Sigmoid colon (tissue), 7 donors: Measurements from ENCODE around the gene MTA3. TPM values are rescaled to one million over a fixed set of nuclear protein-coding genes. Genes with fewer than 3 reads are reported as not detected.

Source experiments
- DNase-seq: peaks from one replicate; pipeline ENCODE4 v3.0.0-alpha.2; 2019
- H3K27ac ChIP-seq, 4 donors: fragments of 200-600 bp; sonication (generic); one replicate each; pipeline ENCODE4 v1.5.1; 2016 to 2019; ENCODE audit warnings: mild to moderate bottlenecking in 1 of 4
- H3K27me3 ChIP-seq, 3 donors: fragments of 200-600 bp; sonication (generic); one replicate each; pipeline ENCODE4 v1.5.1; 2019; ENCODE audit warnings: mild to moderate bottlenecking in 1 of 3
- H3K36me3 ChIP-seq, 4 donors: fragments of 200-600 bp; sonication (generic); one replicate each; pipeline ENCODE4 v1.5.1; 2016 to 2019
- H3K4me1 ChIP-seq, 4 donors: fragments of 200-600 bp; sonication (generic); one replicate each; pipeline ENCODE4 v1.5.1; 2017 to 2019
- H3K4me3 ChIP-seq, 4 donors: fragments of 200-600 bp; sonication (generic); one replicate each; pipeline ENCODE4 v1.5.1; 2017 to 2019; ENCODE audit warnings: mild to moderate bottlenecking in 2 of 4, moderate library complexity in 1 of 4
- H3K9me3 ChIP-seq, 4 donors: fragments of 200-600 bp in 3 of 4; sonication (generic) in 3 of 4; one replicate each; pipeline versions ENCODE4 v1.5.1 to v1.6.1; 2013 to 2019
- EP300 ChIP-seq, 4 donors: sonication (generic); formaldehyde crosslinking; IDR thresholded peaks; one replicate each; pipeline ENCODE4 v1.6.1; 2017; ENCODE audit warnings: antibody characterized with exemption in 4 of 4
- POLR2A ChIP-seq, 2 donors: fragments of 450-650 bp; IDR thresholded peaks; one replicate each; pipeline ENCODE4 v1.6.1; 2016; ENCODE audit warnings: antibody characterized with exemption in 2 of 2, mild to moderate bottlenecking in 2 of 2, moderate library complexity in 2 of 2
- POLR2AphosphoS5 ChIP-seq, 4 donors: sonication (generic); formaldehyde crosslinking; IDR thresholded peaks; one replicate each; pipeline ENCODE4 v1.6.1; 2017; ENCODE audit warnings: antibody characterized with exemption in 4 of 4
- WGBS, 2 donors: extraction: QIAGEN DNeasy Blood & Tissue Kit; methylation state at CpG; one replicate each; pipeline ENCODE4 v1.1.7; 2013; 5-methylcytosine and 5-hydroxymethylcytosine counted together
- intact Hi-C: fragments of 100-400 bp; cut with DNase I; formaldehyde crosslinking; loops from one replicate; pipeline ENCODE4 v1.15.1; 2023
- polyA plus RNA-seq, 3 donors: library from polyadenylated mRNA; stranded (reverse); fragments of 200-250 nt; gene quantifications; one replicate each; pipeline ENCODE4 v1.2.3, GENCODE V29; 2013
- total RNA-seq, 4 donors: library from RNA; depleted of rRNA; stranded (reverse); fragments of >200 nt; gene quantifications; one replicate each; pipeline ENCODE4 v1.1.0, GENCODE V29; 2016
- TF ChIP-seq, protein P1 (sequence below), 4 experiments: fragments of 450-650 bp in 3 of 4; fragments of 200-600 bp in 1 of 4; IDR thresholded peaks; one replicate each; pipeline ENCODE4 v1.5.1; 2016 to 2019; ENCODE audit warnings: antibody characterized with exemption in 4 of 4, mild to moderate bottlenecking in 3 of 4, moderate library complexity in 2 of 4
- donor health status: healthy with polysubstance abuse.
- donor health status: Bipolar disorder and iron deficiency.
- donor health status: healthy.

MTA3 gene
- total and polyA plus RNA-seq, 7 donors, result 24.5 to 53.2 (median 33.9) TPM

DNA sequence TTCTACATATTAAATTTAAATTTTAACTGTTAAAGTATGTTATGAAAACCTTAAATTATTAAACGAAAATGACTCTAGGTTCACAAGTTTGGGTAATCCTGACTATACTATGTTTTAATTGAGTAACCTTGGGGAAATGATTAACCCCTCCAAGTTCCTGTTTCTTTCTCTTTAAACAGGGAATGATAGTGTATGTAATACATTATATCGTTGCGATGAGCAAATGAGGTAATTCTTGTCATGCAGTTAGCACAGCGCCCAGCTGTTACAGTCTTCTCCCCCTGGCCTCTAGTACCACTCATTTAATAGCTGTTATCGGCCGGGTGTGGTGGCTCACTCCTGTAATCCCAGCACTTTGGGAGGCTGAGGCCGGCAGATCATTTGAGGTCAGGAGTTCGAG lies 80.4 kb downstream of the MTA3 start:
- 83 to 89% methylated on average over 8 of the region's 8 CpGs for WGBS, 2 donors

DNA sequence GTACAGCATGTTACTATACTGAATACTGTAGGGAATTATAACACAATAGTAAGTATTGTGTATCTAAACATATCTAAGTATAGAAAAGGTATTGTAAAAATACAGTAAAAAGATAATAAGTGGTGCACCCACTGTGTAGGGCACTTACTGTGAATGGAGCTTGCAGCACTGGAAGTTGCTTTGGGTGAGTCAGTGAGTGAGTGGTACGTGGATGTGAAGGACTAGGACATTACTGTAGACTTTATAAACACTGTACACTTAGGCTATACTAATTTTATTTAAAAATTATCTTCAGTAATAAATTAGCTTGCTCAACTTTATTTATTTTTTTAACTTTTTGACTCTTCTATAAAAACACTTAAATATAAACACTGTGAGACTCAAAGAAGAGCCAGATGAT lies 82.6 kb downstream of the MTA3 start:
- no peak for DNase-seq
- H3K27me3 ChIP-seq, result no peaks in the 10 kb centered on the region
- H3K27ac ChIP-seq, result no peak overlapping the region
- intact Hi-C loops, result no loop called here
- TF ChIP-seq EP300 (IDR thresholded peaks at IDR 0.05) (no peak), POLR2AphosphoS5 (IDR thresholded peaks at IDR 0.05) (no peak), POLR2A (IDR thresholded peaks at IDR 0.05) (no peak)
- TF ChIP-seq, protein P1, sequence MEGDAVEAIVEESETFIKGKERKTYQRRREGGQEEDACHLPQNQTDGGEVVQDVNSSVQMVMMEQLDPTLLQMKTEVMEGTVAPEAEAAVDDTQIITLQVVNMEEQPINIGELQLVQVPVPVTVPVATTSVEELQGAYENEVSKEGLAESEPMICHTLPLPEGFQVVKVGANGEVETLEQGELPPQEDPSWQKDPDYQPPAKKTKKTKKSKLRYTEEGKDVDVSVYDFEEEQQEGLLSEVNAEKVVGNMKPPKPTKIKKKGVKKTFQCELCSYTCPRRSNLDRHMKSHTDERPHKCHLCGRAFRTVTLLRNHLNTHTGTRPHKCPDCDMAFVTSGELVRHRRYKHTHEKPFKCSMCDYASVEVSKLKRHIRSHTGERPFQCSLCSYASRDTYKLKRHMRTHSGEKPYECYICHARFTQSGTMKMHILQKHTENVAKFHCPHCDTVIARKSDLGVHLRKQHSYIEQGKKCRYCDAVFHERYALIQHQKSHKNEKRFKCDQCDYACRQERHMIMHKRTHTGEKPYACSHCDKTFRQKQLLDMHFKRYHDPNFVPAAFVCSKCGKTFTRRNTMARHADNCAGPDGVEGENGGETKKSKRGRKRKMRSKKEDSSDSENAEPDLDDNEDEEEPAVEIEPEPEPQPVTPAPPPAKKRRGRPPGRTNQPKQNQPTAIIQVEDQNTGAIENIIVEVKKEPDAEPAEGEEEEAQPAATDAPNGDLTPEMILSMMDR (IDR thresholded peaks at IDR 0.05), result no peak
- no peak overlapping the region for H3K4me3 ChIP-seq
- WGBS, 2 donors, result 83 to 86% methylated on average over 1 of the region's 1 CpG
- H3K4me1 ChIP-seq, result peaks cover 0 to 14% (median 11%) of the 10 kb centered on the region in 4 donors
- H3K36me3 ChIP-seq, result peaks cover 0 to 6% (median under 1%) of the 10 kb centered on the region in 4 donors
- no peaks in the 10 kb centered on the region for H3K9me3 ChIP-seq

More for the DNA sequence above, 80.4 kb downstream of the MTA3 start:
- H3K9me3 ChIP-seq, result no peaks in the 10 kb centered on the region
- H3K4me1 ChIP-seq, result peaks cover 0 to 8% (median 4%) of the 10 kb centered on the region in 4 donors
- no peak overlapping the region for H3K27ac ChIP-seq
- no peak overlapping the region for H3K4me3 ChIP-seq
- no peak for DNase-seq
- H3K36me3 ChIP-seq, result peaks cover 0 to 21% (median 6%) of the 10 kb centered on the region in 4 donors
- no peak for TF ChIP-seq POLR2A (IDR thresholded peaks at IDR 0.05)
- TF ChIP-seq, protein P1 (IDR thresholded peaks at IDR 0.05), result no peak
- no peak for TF ChIP-seq EP300 (IDR thresholded peaks at IDR 0.05)
- TF ChIP-seq POLR2AphosphoS5 (IDR thresholded peaks at IDR 0.05), result no peak
- intact Hi-C loops, result no loop called here
- no peaks in the 10 kb centered on the region for H3K27me3 ChIP-seq

DNA sequence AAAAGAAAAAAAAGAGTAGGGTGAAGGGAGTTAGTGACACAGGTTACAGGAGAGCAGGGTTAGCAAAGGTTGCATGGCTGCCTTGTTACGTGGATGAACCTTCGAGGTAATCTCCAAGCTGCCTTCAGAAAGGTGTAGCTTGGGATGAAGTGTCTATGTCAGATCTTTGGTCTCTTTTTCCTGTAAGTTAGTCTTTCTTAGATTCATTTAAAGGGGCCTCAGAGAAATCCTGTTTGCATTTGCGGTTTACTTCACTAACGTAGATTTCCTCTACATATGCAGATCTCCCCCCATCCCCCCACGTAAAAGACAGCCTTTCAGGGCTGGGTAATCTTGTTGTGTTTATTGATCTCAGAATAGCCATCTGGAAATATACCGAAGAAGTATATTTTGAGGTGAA lies 83.7 kb downstream of the MTA3 start:
- H3K27ac ChIP-seq, result no peak overlapping the region
- intact Hi-C loops, result no loop called here
- 70 to 90% methylated on average over 6 of the region's 6 CpGs for WGBS, 2 donors
- H3K36me3 ChIP-seq, result peaks cover 0 to 5% (median 0%) of the 10 kb centered on the region in 4 donors
- DNase-seq, result no peak
- H3K27me3 ChIP-seq, result no peaks in the 10 kb centered on the region
- H3K9me3 ChIP-seq, result no peaks in the 10 kb centered on the region
- peaks cover 0 to 14% (median 11%) of the 10 kb centered on the region in 4 donors for H3K4me1 ChIP-seq
- H3K4me3 ChIP-seq, result no peak overlapping the region
- no peak for TF ChIP-seq POLR2A (IDR thresholded peaks at IDR 0.05)
- TF ChIP-seq POLR2AphosphoS5 (IDR thresholded peaks at IDR 0.05), result no peak
- no peak for TF ChIP-seq EP300 (IDR thresholded peaks at IDR 0.05)
- TF ChIP-seq, protein P1 (IDR thresholded peaks at IDR 0.05), result no peak

DNA sequence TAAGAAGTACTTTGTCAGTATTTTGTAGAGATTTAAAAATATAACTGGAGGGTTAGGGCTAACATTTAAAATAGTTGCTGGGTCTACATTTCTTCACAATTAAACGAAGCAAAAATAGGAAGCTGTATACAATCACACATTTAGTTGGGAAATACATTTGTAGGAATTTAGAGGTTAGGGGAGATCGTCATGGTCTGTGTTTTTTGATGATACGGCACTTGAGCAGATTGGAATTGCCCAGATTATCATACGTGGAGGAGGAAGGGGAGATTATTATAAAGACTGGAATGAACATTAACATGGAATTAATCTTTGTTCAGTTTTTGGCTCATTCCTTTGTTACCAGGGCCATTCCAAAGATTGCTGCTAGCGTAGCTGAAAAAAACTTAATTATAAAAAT lies 84.6 kb downstream of the MTA3 start:
- WGBS, 2 donors, result 86 to 93% methylated on average over 5 of the region's 5 CpGs
- peaks cover 0 to 5% (median 0%) of the 10 kb centered on the region in 4 donors for H3K36me3 ChIP-seq
- no peak overlapping the region for H3K4me3 ChIP-seq
- H3K27me3 ChIP-seq, result no peaks in the 10 kb centered on the region
- no peaks in the 10 kb centered on the region for H3K9me3 ChIP-seq
- no peak for DNase-seq
- TF ChIP-seq POLR2AphosphoS5 (IDR thresholded peaks at IDR 0.05), result no peak
- no peak for TF ChIP-seq POLR2A (IDR thresholded peaks at IDR 0.05)
- TF ChIP-seq EP300 (IDR thresholded peaks at IDR 0.05), result no peak
- TF ChIP-seq, protein P1 (IDR thresholded peaks at IDR 0.05), result no peak
- intact Hi-C loops, result no loop called here
- peaks cover 0 to 14% (median 11%) of the 10 kb centered on the region in 4 donors for H3K4me1 ChIP-seq
- H3K27ac ChIP-seq, result no peak overlapping the region

DNA sequence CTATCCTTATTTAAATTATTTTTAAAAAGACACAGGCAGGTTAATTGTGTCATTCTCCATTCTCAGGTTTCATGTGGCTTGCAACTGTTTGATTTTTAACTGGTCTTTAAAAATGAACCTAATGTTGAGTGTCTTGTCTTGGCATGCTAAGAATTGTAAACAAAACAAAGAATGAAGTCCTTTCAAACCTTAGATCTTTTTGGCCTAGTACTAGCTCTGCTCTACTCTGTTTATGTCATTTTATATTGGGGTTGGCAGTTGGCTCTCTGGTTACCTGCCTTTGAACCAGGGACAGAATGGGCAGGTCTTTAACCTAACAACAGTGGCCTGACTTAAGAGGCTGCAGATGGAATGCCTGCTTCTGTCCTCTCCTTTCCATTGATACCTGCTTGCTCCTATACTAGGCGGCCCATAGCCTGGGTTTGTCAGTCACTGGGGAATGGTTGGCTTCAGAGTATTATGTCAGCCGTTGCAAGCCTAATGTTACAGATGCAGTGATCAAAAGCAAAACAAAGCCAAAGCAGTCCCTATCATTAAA lies 85.5 kb downstream of the MTA3 start:
- intact Hi-C loops, result no loop called here
- Histone ChIP-seq H3K36me3 (peaks cover 0 to 5% (median 0%) of the 10 kb centered on the region in 4 donors), H3K27me3 (no peaks in the 10 kb centered on the region), H3K4me3 (no peak overlapping the region), H3K27ac (no peak overlapping the region), H3K4me1 (peaks cover 0 to 14% (median 11%) of the 10 kb centered on the region in 4 donors), H3K9me3 (no peaks in the 10 kb centered on the region)
- no peak for DNase-seq
- 95 to 98% methylated on average over 2 of the region's 2 CpGs for WGBS, 2 donors
- no peak for TF ChIP-seq EP300 (IDR thresholded peaks at IDR 0.05)
- no peak for TF ChIP-seq POLR2AphosphoS5 (IDR thresholded peaks at IDR 0.05)
- TF ChIP-seq POLR2A (IDR thresholded peaks at IDR 0.05), result no peak
- TF ChIP-seq, protein P1 (IDR thresholded peaks at IDR 0.05), result no peak
